GM21619 (cell line): Measurements from ENCODE around the gene TMEM150B.
"Not testable (repeated sequence)": the region's sequence is repeated elsewhere in the genome, so short reads cannot be mapped to it uniquely, and the experiment has no call there.

Source experiments
- ATAC-seq: cut with Tn5 transposase; IDR thresholded peaks from one replicate; pipeline ENCODE4 v1.9.1; 2021; ENCODE audit not compliant: unreplicated experiment

Gene TMEM150B

DNA sequence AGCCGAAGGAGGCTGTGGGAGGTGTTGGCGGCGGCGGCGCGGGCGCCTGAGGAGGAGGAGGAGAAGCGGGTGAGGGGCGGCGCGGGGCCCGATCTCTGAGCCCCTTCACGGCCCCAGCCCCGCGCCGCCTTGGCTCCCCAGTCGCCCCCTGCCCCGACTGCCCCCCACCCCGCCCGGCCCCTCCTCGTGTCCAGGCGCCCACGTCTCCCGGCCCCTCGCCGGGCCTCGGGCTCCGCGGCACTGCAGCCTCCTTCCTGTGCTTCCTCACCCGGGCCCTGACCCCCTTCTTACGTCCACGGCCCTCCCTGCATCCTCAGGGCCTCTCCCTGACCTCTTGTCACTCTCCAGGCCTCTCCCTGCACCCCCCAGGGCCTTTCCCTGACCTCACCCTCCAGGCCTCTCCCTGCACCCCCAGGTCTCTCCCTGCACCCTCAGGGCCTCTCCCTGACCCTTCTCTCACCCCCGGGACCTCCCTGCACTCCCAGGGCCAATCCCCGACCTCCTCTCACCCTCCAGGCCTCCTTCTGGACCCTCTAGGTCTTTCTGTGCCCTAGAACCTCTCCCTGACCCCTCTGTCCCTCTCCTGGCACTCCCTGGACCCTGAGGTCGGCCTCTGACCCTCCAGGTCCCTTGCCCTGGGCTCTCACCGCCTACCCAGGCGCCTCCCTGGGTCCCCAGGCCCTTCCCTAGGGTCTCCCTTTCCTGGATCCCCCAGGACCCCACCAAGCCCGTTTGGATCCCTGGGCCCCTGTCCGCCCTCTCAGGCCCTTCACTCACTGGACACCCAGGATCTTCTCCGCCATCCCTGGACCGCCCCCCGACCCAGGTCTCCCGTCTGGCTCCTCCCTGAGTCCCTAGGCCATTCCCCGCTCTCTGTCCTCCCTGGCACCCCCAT lies 15.0 kb upstream of the TMEM150B start:
- ATAC-seq: no peak

DNA sequence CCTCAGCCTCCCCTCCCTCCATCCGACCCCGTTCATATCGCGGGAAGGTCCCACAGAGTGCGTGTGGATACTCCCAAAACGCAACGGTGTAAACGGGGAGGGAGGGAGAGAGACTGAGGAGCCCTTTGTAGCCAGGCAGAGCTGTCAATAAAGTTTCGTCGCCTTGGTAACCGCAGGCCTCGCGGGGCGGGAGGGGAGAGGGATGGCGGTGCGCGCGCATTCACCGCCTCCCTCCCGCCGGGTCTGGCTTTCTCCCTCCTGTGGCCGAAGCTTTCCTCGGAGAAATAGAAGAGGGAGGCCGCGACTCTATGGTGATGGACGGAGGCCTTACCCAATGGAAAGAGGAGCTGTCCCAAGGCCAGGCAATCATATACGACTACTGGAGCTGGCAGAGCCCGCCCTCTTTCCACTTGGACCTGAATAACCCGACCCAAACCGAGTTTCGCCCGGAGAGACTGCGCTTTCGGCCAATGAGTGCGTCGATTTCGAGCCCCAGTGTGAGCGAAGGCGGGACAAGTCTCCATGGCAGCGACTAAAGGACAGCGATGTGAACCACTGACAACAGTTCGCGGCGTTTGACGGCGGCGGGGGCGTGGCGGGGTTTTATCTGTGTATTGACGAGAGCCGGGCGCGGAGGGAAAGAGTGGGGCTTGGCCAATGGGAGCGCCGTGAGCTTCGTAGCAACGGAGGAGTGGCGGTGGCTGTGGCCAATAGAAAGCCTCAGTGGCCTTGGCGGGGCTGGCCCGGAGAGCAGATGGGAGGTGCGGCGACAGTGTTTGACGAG lies 14.2 kb upstream of the TMEM150B start, which contains the start of gene KMT5C:
KMT5C (plus strand) TSS at position 772 of the 784 bp plus-strand sequence. CDS start 2,061 bp downstream, outside the sequence.
- peak; percentile 76 for ATAC-seq

DNA sequence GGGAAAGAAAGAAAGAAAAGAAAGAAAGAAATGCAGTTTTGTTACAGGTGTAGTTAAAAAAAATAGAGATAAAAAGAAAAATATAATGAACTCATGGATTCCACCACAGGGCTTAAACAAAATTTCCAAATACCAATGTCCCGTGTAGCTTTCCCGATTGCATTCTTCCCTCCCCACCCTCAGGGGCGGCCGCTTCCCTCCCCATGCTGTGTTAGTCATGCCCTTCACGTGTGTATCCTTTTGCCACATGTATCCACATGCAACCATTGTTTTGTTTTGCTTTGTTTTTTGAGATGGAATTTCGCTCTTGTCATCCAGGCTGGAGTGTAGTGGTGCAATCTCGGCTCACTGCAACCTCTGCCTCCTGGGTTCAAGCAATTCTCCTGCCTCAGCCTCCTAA lies 11.0 kb upstream of the TMEM150B start:
- no peak for ATAC-seq

DNA sequence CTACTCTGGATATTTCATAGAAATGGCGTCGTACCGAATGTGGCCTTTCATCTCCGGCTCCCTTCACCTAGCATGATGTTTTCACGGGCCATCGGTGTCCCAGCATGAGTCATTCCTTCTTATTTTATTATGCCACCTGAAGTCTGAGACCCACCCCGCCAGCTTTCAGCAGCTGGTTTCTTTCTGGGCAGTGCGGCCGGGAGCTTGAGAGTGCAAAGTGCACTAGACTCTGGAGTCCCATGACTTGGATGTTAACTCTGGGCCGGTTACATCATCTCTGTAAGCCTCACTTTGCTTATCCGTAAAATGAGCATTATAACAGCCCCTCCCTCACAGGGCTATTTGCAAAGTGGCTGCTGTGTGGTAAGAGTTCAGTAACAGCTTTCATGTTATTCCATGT lies 8.7 kb upstream of the TMEM150B start:
- ATAC-seq: no peak

DNA sequence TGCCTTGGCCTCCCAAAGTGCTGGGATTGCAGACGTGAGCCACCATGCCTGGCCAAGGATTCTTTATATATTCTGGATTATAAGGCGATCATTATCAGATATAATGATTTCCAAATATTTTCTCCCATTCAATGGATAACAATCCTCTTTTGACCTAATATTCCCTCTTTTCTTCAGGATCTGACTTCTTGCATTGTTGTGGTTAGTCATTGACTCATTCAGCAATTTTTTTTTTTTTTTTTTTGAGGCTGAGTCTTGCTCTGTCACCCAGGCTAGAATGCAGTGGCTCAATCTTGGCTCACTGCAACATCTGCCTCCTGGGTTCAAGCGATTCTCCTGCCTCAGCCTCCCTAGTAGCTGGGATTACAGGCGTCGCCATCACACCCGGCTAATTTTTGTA lies 4.7 kb upstream of the TMEM150B start:
- ATAC-seq: not testable (repeated sequence)

DNA sequence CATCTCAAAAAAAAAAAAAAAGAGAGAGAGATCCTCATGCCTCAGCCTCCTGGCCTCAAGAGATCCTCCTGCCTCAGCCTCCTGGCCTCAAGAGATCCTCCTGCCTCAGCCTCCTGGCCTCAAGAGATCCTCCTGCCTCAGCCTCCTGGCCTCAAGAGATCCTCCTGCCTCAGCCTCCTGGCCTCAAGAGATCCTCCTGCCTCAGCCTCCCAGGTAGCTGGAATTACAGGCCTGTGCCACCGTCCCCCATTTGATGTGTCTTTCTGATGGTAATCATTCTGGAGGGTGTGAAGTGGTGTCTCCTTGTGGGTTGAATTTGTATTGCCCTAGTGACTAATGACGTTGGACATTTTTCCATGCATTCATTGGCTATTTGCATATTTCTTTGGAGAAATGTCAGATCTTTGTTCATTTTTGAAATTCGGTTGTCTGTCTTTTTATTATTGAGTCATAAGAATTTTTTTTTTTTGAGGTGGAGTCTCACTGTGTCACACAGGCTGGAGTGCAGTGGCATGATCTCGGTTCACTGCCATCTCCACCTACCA lies 3.7 kb upstream of the TMEM150B start:
- not testable (repeated sequence) for ATAC-seq

DNA sequence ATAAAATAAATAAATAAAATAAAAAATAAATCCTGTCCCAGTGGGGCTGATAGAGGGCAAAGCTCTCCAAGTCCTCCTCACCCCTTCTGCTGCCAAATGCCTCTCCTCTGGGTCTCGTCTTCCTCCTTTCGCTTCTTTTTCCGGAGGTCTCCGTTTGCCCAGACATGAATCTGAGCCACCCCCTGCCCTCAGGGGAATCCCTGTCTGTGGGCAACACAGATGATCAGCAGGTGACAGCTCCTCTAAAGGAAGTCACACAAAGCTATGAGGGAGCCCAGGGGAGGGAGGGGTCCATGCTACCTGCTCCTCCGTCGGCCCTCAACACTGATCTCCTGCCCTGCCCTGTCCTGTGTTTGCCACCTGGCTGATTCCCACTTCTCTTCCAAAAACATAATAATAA lies 479 bp downstream of the TMEM150B start:
- no peak for ATAC-seq

DNA sequence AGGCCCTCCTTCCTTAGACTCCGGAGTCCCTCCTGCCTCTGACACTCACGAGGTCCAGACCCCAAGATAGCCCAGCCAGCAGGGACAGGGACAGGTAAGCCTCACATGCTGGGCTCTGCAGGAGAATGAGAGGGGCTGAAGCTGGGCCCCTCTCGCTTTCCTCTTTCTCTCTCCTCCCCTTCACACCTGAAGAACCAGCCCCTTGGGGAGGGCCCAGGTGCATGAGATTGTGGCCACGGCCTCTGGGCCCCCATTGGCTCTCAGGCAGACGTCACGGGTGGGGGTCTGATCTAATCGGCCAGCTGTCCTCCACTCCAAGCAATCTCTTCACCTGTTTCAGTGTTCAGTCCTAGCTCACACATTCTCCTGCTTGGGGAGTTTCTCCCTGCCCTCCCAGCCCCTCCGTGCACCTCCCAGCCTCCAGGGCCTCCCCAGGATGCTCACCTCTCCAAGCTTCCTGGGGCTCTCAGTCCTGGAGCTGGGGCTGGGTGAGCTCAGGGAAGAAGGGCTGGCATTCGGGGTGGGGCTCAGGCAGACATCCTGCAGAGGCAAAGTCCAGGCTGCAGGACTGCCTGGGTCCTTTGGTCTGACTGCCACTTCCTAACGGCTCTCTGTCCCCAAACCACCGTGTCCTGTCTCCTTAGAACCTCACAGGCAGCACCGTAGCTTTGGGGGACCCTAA lies 2.8 kb downstream of the TMEM150B start:
- ATAC-seq: no peak

DNA sequence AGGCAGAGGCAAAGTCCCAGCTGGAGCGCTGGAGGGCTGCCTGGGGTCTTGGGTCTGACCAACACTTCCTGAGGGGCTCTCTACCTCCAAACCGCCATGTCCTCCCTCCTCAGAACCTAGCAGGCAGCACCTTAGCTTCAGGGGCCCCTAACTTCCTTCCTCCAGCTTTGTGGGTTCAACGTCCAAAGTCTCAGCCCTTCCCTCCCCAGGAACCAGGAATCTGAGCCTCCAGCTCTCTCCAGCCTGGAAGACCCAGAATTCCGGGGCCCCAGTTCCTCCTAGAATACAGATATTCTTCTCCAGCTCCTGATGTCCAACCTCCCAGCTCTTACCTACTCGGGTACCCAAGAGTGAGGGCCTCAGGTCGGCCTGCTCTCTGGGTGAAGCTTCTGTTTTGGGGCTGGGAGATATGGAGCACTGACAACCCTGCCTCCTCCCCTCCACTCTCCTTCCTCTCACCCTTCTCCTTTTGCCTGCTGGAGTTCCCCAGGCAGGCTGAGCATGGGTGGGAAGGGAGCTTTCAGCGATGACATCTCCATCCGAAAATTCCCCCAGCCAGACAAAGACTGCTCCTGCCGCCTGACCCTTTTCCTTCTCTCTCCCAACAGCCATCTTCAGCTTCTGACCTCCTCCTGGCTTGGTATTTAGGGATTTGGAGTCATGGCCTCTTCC lies 3.5 kb downstream of the TMEM150B start:
- ATAC-seq: no peak

DNA sequence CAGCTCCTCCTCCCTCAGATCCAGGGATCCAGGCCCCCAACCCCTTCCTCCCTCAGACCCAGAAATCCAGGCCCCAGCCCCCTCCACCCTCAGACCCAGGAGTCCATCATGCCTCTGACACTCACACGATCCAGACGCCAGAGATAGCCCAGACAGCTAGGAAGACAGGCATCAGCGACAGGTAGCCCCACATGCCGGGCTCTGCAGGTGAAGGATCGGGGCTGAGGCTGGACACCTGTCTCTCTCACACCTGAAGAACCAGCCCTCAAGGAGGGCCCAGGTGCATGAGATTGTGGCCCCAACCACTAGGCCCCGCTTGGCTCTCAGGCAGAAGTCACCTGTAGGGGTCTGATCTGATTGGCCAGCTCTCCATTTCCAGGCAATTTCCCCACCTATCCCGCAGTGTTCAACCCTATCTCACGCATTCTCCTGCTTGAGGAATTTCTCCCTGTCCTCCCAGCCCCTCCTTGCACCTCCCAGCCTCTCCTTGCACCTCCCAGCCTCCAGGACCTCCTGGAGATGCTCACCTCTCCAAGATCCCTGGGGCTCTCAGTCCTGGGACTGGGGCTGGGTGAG lies 4.2 kb downstream of the TMEM150B start:
- no peak for ATAC-seq

DNA sequence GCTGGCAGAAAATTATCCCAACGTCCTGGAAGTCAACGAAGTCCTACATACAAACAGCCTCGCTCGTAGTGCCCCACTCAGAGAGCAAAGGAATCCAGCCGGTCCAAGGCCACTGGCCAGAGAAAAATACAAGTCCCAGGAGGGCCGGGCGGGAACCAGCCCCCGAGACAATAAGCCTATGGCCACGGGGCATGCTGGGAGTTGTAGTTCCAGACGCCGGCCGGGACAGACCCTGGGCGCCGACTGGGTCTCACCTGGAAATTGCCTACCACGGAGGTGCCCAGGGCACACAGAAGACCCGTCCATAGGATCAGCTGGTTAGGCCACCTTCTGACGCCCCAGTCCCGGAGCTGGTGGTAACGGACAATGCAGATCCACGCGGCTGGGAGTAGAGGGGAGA lies 5.4 kb downstream of the TMEM150B start:
- no peak for ATAC-seq

DNA sequence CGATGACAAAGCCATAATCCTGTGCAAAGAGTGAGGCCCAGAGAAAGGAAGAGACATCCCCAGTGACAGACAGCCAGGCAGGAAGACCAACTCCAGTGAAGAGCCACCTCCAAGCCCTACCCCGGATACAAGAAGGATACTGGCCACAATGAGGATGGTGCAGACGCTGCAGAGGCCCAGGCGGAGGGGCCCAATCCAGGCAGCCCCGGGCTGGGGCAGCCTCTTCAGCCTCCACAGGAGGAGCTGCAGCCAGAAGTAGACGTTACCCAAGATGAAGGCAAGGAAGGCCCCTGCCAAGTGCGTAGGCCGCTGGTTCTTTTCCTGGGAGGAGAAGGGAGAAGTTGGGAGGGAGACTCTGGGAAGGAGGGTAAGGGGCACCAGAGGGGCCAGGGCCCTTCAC lies 8.5 kb downstream of the TMEM150B start:
- ATAC-seq: no peak

DNA sequence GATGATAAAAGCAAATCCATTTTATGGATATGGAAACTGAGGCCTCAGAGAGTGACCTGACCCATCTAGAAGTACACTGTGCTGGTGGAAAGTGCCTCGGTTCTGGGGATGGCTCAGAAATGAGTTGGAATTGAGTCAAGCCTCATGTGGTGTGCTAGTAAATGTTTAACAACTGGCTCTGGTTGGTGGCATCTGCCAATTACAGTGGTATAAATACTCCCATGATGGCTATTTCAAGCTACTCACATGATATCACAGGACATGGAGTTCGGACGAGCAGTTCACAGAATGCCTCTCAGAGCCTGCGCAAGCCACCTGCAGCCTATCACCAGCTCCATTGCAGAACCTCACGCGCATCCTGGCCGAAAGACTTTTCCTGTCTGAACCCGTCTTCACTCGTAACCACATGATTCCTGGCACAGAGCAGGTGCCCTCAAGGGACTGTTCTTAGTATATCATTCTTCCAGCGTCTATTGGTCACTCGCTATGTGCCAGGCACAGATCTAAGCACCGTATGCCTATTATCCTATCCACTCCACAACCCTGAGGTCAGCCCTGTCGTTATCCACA lies 9.1 kb downstream of the TMEM150B start:
- ATAC-seq: no peak

DNA sequence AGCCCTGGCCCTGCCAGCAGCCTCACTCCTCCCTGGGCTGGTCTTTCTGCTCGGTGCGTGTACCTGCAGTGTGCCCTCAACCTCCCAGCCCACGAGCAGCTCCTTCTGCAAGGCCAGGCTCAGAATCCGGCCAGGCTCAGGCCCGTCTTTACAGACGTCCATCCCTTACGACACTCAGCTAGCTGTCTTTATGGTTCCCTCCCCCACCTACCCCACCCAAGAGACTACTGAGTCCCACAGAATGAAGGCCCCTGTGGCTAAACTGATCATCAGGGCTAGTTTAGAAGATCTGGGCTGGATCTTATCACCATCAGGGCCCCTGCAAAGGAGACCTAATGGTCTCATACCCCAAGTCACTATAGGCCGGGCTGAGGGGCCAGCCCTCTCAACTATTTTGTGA lies 10.7 kb downstream of the TMEM150B start:
- ATAC-seq: no peak

DNA sequence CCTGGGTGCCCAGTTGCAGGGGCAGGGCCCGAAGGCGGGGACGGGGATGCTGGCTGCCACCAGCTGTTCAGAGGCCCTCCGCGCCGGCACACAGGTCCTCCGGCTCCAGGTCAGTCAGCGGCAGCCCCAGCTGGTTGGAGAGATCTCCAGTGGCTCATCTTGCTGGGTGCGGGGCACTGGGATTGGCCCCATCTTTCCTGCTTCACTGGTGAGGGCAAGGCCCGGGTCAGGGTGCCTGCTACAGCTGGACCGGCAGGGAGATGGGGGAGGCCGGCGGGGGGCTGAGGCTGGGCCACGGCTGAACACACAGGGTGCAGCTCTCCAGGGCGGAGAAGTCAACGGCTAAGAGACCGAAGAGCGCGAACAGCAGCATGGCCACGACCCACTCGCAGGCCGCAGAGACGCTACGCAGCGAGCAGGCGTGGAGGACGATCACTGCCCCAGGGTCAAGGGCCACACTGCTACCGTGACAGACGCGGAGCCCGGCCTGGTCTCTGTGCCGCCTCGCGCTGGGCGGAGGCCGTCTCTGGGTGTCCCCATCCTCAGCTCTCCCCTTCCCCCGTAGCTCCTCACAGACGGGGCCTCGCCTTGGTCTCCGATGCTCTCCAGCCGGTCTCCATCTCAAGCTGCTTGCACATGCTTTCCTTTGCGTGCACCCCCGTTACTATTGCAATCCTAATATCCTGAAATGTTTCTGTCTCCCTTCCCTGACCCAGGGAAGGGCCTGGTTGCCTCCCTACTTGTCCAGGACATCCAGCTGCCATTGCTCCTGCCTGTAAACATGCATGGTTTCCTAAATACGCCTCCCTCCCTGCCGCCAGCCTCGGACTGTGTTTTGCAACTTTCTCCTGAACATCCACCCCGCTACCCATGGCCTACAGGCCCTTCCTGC lies 12.3 kb downstream of the TMEM150B start:
- no peak for ATAC-seq

DNA sequence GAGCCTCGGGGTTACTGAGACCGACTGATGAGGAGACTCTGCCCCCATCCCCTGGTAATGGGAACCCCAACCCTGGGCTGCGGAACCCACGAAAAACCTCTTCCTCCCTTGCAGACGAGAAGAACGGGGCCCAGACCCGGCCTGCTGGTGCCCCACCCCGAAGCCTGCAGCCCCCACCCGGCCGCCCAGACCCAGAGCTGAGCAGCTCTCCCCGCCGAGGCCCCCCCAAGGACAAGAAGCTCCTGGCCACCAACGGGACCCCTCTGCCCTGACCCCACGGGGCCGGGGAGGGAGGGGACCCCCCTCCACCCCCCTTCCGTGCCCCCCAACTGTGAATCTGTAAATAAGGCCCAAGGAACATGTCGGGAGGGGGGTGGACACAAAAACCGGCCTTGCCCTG lies 13.3 kb downstream of the TMEM150B start:
- no peak for ATAC-seq

DNA sequence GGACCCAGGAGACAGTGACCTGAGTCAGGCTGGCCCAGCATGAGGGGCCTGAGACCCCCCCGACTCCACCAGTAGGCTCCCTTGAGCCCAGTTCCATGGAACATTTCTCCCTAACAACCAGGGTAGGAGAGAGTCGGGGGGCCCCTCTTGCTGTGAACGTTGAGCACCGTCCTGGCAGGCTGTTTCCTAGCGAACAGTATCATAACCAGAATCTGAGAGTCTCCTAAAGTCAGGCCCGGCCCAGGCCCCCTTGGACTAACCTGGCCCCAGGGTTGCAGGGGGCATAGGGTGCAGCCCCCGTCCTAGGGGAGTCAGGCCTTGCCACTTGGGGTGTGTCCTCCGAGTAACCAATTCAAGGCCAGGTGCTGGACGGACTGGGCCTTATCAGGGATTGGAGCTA lies 13.7 kb downstream of the TMEM150B start:
- no peak for ATAC-seq

DNA sequence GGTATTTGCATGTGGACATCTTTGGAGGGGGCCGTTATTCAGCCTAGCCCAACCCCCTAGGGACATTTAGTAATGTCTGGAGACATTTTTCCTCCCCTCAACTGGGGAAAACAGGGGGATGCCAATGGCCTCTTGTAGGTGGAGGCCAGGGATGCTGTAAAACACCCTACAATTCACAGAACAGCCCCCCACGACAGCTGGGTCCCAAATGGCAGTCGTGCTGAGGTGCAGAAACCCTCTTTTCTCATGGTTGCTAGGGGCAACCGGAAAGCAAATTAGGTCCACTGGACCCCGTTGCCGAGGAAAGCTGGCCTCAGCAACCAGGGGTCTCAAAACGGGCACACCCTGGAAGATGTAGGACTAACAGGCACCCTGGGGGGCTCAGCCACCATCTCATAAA lies 14.6 kb downstream of the TMEM150B start:
- no peak for ATAC-seq

DNA sequence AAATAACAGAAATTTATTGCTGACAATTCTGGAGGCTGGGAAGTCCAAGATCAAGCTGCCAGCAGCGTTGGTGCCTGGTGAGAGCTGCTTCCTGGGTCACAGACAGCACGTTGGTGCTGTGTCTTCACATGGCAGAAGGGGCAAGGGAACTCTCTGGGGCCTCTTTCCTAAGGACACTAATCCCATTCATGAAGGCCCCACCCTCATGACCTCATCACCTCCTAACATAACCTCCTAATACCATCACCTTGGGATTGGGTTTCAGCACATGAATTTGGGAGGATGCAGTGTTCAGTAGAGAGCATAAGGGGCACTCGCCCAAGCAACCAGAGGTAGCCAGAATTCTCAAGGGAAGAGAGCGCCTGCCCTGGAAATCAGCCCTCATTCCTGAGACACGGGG lies 15.7 kb downstream of the TMEM150B start:
- ATAC-seq: no peak
